HTR-8/SVneo (cell line): ENCODE measurements around the gene MRPL24.
"Not testable (repeated sequence)": the region's sequence is repeated elsewhere in the genome, so short reads cannot be mapped to it uniquely, and the experiment has no call there.

Source experiments
- DNase-seq: peaks from one replicate; pipeline ENCODE4 v3.0.0; 2011; ENCODE audit warnings: low spot score, mixed read lengths; ENCODE audit not compliant: insufficient read length
- FAIRE-seq: peaks from 2 replicates; lab custom pipeline; 2011; peaks lifted over from hg19 to GRCh38; lab: Jason Lieb, UNC

MRPL24 gene

DNA sequence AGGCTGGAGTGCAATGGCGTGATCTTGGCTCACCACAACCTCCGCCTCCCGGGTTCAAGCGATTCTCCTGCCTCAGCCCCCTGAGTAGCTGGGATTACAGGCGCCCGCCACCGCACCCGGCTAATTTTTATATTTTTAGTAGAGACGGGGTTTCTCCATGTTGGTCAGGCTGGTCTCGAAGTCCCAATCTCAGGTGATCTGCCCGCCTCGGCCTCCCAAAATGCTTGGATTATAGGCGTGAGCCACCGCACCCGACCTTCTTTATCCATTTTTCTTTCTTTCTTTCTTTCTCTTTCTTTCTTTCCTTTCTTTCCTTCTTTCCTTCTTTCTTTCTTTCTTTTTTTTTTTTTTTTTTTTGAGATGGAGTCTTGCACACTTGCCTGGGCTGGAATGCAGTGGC is 24.2 kb upstream of the MRPL24 start:
- not testable (repeated sequence) for FAIRE-seq, DNase-seq

DNA sequence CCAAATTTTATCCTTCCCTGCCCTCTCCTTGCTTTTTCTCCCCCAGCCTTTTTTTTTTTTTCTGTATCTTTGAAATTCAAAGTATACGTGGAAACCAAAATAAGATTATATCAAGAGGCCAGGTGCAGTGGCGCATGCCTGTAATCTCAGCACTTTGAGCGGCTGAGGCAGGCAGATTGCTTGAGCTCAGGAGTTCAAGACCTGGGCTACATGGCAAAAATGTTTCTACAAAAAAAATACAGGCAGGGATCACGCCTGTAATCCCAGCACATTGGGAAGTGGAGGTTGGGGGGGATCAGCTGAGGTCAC is 19.9 kb upstream of the MRPL24 start:
- FAIRE-seq, result no peak
- DNase-seq, result no peak

DNA sequence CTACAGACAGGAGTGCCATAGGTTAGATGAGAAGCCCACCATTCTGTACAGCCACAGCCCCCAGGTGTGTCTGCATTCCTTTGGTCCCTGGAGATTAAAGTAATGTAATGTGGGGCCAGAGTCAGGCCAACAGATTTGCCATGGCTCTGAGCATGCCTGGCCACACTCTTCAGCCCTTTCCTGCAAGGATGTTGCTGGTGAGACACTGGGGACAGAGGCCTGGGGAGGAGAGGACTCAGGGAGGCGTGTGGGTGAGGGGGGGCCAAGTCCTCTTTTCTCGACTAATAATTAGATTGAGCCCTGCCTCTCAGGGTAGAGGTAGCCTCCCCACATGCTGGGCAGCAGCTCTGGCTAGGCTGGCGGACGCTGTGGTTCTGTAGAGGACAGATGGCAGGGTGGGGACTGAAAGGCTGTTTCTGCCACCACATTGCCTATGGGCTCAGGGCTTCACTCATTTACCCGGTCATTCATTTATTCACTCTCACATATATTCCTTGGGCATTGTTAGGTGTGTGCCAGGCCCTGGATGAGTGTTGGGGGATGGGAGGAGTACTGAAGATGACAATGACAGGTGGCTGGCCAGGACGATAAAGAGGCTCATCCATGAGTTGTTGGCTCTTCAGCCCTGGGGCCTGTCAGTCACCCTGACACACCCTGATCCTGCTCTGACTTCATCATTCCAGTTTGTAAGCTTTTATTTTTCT is 19.4 kb upstream of the MRPL24 start:
- no peak for FAIRE-seq
- DNase-seq, result no peak

DNA sequence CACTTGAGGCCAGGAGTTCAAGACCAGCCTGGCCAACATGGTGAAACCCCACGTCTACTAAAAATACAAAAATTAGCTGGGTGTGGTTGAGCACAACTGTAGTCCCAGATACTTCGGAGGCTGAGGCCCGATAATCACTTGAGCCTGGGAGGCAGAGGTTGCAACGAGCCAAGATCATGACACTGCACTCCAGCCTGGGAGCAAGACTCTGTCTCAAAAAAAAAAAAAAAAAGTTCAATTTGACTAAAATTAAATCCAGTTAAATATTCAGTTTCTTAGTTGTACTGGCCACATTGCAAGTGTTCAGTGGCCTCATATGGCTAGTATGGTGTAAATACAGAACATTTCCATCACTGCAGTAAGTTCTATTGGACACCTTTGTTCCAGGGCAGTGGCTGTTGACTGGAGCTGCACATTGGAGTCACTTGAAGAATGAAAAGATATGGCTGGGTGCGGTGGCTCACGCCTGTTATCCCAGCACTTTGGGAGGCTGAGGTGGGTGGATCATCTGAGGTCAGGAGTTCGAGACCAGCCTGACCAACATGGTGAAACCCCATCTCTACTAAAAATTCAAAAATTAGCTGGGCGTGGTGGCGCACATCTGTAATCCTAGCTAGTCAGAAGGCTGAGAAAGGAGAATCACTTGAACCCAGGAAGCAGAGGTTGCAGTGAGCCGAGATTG is 16.8 kb upstream of the MRPL24 start:
- not testable (repeated sequence) for DNase-seq, FAIRE-seq

GRCh38 chr1:156756355-156756754 is 15.5 kb upstream of the MRPL24 start:
- FAIRE-seq (no peak), DNase-seq (no peak)

GRCh38 chr1:156755527-156755950 is 14.7 kb upstream of the MRPL24 start:
- DNase-seq (no peak), FAIRE-seq (no peak)

GRCh38 chr1:156754219-156754618 is 13.3 kb upstream of the MRPL24 start:
- DNase-seq (no peak), FAIRE-seq (no peak)

DNA sequence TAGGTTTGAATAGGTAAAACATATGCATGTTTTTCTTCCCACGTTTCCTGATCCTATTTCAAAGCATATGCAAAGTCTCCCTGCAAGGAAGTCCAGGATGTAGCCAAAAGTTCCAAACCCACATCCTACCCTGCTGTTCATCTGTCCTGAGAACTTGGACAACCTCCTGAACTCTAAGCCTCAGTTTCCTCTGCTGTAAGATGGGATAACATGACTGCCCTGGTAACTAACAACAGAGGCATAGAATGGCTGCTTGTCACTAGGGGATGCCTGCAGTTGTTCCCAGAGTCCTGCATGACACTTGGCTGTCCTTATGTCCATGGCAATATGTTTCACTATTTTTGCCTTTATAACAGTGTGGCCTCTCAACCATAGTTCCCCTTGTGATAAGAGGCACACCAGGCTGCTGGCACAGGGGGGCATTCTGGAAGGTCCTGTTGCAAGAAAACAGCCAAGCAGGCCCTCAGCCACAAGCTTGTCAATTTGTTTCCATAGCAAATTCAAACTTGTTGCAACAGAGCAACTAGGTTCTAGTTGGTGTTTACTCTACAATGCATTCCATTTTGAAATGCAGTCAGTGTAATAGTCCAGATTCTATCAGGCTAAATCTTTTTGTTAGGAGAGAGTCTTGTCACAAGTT is 12.1 kb upstream of the MRPL24 start:
- no peak for FAIRE-seq

DNA sequence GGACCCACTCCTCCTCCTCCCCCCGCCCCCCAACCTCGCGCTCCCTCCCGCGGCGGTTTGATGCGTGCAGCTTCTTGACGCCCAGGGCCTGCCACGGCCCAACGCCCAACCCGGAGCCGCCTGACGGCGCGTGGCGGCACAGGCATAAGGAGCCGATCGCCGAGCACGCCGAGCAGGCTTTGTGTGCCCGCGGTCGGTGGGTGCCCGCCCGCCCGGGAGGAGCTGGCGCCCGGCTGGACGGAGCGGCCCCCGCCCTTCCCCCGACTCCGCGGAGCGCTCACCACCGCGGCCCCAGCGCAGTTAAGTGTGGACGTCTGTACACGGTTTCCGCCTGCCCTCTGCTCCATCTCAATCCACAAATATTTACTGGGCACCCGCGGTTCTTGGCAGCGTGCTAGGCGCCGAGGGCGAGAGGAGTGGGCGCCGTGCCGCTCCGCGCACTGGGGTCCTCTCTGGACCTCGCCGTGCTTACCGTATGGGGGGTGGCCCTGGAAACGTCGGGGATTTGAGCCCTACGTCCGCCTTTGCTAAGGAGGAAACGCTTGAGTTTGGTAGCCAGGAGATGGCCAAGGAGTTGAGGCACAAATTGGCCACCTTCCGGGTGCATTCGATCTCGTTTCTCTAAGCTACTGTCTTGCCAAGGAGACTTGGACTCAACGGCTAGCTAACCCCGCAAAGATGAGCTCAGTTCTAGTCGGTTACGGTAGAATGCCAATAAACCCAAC is 11.0 kb upstream of the MRPL24 start:
- peak; percentile 85 for DNase-seq
- FAIRE-seq, result no peak

More for the DNA sequence above, 12.1 kb upstream of the MRPL24 start:
- no peak for DNase-seq

- FAIRE-seq (no peak), DNase-seq (no peak)
Measured at GRCh38 chr1:156751451-156751756, 10.5 kb upstream of the MRPL24 start, which contains the start of gene HDGF. HDGF (minus strand) TSS chr1:156751675; CDS start chr1:156751429, 246 bp downstream.

DNA sequence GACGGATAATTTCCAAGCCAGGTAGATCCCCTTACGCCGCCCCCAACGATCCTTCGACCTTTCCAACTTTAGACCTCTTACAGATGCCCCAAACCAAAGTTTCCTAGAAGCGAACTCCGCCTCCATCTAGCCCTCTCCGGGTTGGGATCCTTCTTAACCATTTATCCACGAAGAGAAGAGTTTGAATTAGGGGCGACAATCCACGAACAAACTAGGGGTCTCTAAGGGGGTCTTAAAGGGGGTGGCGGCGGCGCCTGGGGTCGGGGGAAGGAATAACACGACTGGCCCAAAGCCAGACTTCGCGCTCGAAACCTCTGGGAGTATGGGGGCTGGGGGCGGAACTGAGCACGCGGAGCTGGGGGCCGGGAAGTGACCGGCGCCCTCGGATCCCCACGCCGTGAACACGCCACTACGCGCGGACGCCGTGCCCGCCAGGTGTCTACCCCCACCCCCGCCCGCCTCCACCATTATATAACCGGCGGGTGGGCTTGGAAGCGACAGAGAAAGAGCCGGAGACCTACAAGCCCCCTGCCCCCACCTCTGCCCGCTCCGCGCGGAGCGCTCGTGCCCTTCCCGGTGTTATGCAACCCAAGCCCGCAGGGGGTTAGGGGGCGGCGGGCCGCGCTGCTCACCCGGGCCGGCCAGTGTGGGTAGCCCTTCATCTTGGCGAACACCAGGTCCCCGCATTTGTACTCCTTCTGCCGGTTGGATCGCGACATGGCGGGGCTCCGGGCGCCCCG is 10.0 kb upstream of the MRPL24 start:
- DNase-seq (no peak), FAIRE-seq (no peak)

DNA sequence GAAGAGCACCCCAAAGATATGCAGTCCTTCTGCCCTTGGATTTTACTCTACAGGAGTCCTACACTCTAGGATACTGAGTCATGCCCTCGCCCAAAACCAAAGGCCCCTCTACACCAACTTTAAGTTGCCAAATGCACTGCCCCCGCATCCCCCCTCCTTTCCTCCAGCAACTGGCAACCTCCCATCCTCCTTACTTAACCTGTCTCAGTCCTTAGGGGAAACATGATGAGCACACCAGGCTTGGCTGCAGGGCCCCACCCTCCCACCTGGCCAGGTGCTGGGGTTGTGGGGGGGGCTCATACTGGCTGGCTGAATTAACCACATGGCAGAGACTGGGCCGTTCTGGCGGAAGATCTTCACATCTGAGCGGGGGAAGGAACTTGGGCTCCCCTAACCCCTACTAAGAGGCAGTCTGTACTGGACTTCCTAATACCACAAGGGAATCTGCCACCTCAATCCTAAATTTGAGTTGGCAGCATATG is 9.3 kb upstream of the MRPL24 start:
- FAIRE-seq (no peak), DNase-seq (no peak)

- FAIRE-seq, result no peak
- no peak for DNase-seq
Measured at GRCh38 chr1:156749419-156750118, 8.7 kb upstream of the MRPL24 start.

- FAIRE-seq (no peak), DNase-seq (no peak)
Measured at GRCh38 chr1:156748670-156749418, 8.0 kb upstream of the MRPL24 start.

- DNase-seq (no peak), FAIRE-seq (no peak)
Measured at GRCh38 chr1:156747742-156748669, 7.1 kb upstream of the MRPL24 start.

GRCh38 chr1:156746728-156747631 is 6.1 kb upstream of the MRPL24 start:
- DNase-seq, result peak; percentile 85
- FAIRE-seq, result no peak

- DNase-seq (no peak), FAIRE-seq (no peak)
Measured at GRCh38 chr1:156746406-156746727, 5.5 kb upstream of the MRPL24 start.
